ENCODE results near the gene LGALS1. TPM values are rescaled to one million over a fixed set of nuclear protein-coding genes. Genes with fewer than 3 reads are reported as not detected.

LGALS1 gene
- total RNA-seq, 1 experiment from 2014 or later = 1,080 TPM

DNA sequence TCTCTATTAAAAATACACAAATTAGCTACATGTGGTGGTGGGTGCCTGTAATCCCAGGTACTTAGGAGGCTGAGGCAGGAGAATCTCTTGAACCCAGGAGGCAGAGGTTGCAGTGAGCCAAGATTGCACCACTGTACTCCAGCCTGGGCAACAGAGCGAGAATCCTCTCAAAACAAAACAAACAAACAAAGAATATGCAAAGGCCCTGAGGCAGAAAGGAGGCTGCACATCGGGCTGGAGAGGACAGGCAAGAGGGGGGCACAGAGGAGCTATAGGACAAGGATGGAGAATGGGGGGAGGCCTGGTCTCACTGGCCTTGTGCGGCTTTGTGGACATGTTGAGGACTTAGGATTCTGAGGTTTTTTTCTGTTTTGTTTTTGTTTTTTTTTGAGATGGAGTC is 29.8 kb downstream of the LGALS1 start:
- no peak for DNase-seq (ENCODE audit: low read depth, low spot score)
- Histone ChIP-seq H3K4me3 (replicated peaks in 1 of 2; ENCODE audit: low read depth in 1 of 2, low read length in 2 of 2) (no peak overlapping the region), H3K27me3 (ENCODE audit: insufficient read depth, low read length) (no peaks in the 10 kb centered on the region), H3K79me2 (ENCODE audit: insufficient read depth, low read length) (no peaks in the 10 kb centered on the region), H2AFZ (ENCODE audit: low read depth, low read length, poor library complexity, severe bottlenecking) (no peak overlapping the region), H3K36me3 (ENCODE audit: control insufficient read depth in 1 of 2, insufficient read depth in 2 of 2, low read length in 2 of 2) (no peaks in the 10 kb centered on the region), H3K4me2 (ENCODE audit: low read length) (no peak overlapping the region), H3K27ac (ENCODE audit: low read depth, low read length) (no peak overlapping the region), H4K20me1 (ENCODE audit: insufficient read depth) (no peaks in the 10 kb centered on the region), H3K4me1 (ENCODE audit: control insufficient read depth in 1 of 2, insufficient read depth in 2 of 2, low read length in 2 of 2) (no peaks in the 10 kb centered on the region; a peak in 1 of 4 replicates), H3K9me2 (ENCODE audit: insufficient read depth) (no peaks in the 10 kb centered on the region), H3K9me3 (ENCODE audit: control insufficient read depth in 1 of 2, insufficient read depth in 1 of 2, low read depth in 1 of 2, low read length in 2 of 2) (no peaks in the 10 kb centered on the region), H3K9ac (ENCODE audit: low read length) (no peak overlapping the region)
- no peak for ATAC-seq
- ChIA-PET RAD21 (ENCODE audit: low non-redundant PET in 1 of 2, low total read pairs in 2 of 2, uncharacterized antibody in 2 of 2, unreplicated experiment in 2 of 2) (no interaction called here), CTCF (no interaction called here), POLR2A (no interaction called here)
- BruUV-seq (replicated peaks) = no TSS peak
- intact Hi-C loops (cut with micrococcal nuclease) = no loop called here
- TF ChIP-seq, protein P1, sequence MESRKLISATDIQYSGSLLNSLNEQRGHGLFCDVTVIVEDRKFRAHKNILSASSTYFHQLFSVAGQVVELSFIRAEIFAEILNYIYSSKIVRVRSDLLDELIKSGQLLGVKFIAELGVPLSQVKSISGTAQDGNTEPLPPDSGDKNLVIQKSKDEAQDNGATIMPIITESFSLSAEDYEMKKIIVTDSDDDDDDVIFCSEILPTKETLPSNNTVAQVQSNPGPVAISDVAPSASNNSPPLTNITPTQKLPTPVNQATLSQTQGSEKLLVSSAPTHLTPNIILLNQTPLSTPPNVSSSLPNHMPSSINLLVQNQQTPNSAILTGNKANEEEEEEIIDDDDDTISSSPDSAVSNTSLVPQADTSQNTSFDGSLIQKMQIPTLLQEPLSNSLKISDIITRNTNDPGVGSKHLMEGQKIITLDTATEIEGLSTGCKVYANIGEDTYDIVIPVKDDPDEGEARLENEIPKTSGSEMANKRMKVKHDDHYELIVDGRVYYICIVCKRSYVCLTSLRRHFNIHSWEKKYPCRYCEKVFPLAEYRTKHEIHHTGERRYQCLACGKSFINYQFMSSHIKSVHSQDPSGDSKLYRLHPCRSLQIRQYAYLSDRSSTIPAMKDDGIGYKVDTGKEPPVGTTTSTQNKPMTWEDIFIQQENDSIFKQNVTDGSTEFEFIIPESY (IDR thresholded peaks at IDR 0.05; ENCODE audit: extremely low read depth, insufficient replicate concordance, low read length) = no peak
- TF ChIP-seq JUND (IDR thresholded peaks at IDR 0.05) (no peak), ZFX (IDR thresholded peaks at IDR 0.05) (no peak), FOSL1 (IDR thresholded peaks at IDR 0.05; ENCODE audit: low read depth) (no peak), YY1 (IDR thresholded peaks at IDR 0.05; ENCODE audit: extremely low read depth, insufficient replicate concordance, low read depth, low read length) (no peak), CEBPB (IDR thresholded peaks at IDR 0.05; ENCODE audit: low read depth) (no peak), ELF1 (IDR thresholded peaks at IDR 0.05; ENCODE audit: borderline replicate concordance, low read depth) (no peak), CBX3 (IDR thresholded peaks at IDR 0.05; ENCODE audit: low read depth) (no peak), POLR2A (IDR thresholded peaks at IDR 0.05; ENCODE audit: borderline replicate concordance, extremely low read depth, insufficient read depth, insufficient read length) (no peak), RAD21 (IDR thresholded peaks at IDR 0.05; ENCODE audit: low read depth) (no peak), POLR2AphosphoS5 (IDR thresholded peaks at IDR 0.05; ENCODE audit: low read depth, low read length) (no peak), SP1 (IDR thresholded peaks at IDR 0.05; ENCODE audit: low read depth) (no peak), EZH2 (IDR thresholded peaks at IDR 0.05) (no peak), EZH2phosphoT487 (IDR thresholded peaks at IDR 0.05; ENCODE audit: borderline replicate concordance) (no peak), EGR1 (IDR thresholded peaks at IDR 0.05; ENCODE audit: low read depth) (no peak), TCF7L2 (IDR thresholded peaks at IDR 0.05; ENCODE audit: borderline replicate concordance, extremely low read depth, insufficient read depth, insufficient read length) (no peak), SIN3A (IDR thresholded peaks at IDR 0.05; ENCODE audit: low read depth) (no peak), SRF (IDR thresholded peaks at IDR 0.05; ENCODE audit: low read depth) (no peak)
- TF ChIP-seq, protein P2, sequence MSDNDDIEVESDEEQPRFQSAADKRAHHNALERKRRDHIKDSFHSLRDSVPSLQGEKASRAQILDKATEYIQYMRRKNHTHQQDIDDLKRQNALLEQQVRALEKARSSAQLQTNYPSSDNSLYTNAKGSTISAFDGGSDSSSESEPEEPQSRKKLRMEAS (IDR thresholded peaks at IDR 0.05) = no peak
- TF ChIP-seq, protein P3, sequence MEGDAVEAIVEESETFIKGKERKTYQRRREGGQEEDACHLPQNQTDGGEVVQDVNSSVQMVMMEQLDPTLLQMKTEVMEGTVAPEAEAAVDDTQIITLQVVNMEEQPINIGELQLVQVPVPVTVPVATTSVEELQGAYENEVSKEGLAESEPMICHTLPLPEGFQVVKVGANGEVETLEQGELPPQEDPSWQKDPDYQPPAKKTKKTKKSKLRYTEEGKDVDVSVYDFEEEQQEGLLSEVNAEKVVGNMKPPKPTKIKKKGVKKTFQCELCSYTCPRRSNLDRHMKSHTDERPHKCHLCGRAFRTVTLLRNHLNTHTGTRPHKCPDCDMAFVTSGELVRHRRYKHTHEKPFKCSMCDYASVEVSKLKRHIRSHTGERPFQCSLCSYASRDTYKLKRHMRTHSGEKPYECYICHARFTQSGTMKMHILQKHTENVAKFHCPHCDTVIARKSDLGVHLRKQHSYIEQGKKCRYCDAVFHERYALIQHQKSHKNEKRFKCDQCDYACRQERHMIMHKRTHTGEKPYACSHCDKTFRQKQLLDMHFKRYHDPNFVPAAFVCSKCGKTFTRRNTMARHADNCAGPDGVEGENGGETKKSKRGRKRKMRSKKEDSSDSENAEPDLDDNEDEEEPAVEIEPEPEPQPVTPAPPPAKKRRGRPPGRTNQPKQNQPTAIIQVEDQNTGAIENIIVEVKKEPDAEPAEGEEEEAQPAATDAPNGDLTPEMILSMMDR (IDR thresholded peaks at IDR 0.05 in 2 of 3, conservative IDR thresholded peaks at IDR 0.05 in 1 of 3; ENCODE audit: borderline replicate concordance in 1 of 3, insufficient read depth in 1 of 3, low read depth in 2 of 3, low read length in 2 of 3) = no peak

All from HCT116 (cell line).